Adrenal gland (tissue), 5 donors: ENCODE measurements around the gene APBB2.

ENCODE experiments used
- POLR2A ChIP-seq, 2 donors: fragments of 450-650 bp; IDR thresholded peaks; one replicate each; pipeline ENCODE4 v1.6.1; 2017; ENCODE audit warnings: antibody characterized with exemption in 2 of 2, mild to moderate bottlenecking in 2 of 2, moderate library complexity in 1 of 2
- TF ChIP-seq, protein P1 (sequence below), 6 experiments: fragments of 450-650 bp in 4 of 6; fragments of 200-600 bp in 2 of 6; sonication (generic) in 1 of 6; IDR thresholded peaks; 1 replicate in 5 of 6; 2 replicates in 1 of 6; pipeline versions ENCODE4 v1.5.1 to v1.8.0; 2016 to 2021; ENCODE audit warnings: antibody characterized with exemption in 6 of 6, mild to moderate bottlenecking in 2 of 6, moderate library complexity in 1 of 6
- donor health status: DM: no; HTN: no; CAD: no.

DNA sequence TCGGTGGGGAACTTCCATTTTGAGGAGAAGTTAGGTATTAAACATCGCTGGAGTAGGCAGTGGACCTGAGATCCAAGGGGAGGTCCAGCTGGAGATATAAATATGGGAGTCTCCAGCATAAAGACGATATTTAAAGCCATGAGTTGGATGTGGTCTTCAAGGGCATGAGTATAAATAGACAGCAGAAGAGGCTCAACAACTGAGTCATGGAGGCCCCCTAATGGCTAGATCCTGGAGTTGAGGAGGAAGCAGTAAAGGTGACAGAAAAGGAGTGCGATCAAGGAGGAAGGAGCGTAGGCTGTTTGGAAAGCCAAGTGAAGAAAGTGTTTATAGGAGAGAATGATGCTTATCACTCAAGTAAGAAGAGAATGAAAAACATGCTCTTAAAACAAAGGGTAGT, 18.1 kb upstream of the APBB2 start:
- TF ChIP-seq, protein P1, sequence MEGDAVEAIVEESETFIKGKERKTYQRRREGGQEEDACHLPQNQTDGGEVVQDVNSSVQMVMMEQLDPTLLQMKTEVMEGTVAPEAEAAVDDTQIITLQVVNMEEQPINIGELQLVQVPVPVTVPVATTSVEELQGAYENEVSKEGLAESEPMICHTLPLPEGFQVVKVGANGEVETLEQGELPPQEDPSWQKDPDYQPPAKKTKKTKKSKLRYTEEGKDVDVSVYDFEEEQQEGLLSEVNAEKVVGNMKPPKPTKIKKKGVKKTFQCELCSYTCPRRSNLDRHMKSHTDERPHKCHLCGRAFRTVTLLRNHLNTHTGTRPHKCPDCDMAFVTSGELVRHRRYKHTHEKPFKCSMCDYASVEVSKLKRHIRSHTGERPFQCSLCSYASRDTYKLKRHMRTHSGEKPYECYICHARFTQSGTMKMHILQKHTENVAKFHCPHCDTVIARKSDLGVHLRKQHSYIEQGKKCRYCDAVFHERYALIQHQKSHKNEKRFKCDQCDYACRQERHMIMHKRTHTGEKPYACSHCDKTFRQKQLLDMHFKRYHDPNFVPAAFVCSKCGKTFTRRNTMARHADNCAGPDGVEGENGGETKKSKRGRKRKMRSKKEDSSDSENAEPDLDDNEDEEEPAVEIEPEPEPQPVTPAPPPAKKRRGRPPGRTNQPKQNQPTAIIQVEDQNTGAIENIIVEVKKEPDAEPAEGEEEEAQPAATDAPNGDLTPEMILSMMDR (IDR thresholded peaks at IDR 0.05), result no peak
- no peak for TF ChIP-seq POLR2A (IDR thresholded peaks at IDR 0.05)
